ENCODE data around the gene RAB31.

Gene RAB31

DNA sequence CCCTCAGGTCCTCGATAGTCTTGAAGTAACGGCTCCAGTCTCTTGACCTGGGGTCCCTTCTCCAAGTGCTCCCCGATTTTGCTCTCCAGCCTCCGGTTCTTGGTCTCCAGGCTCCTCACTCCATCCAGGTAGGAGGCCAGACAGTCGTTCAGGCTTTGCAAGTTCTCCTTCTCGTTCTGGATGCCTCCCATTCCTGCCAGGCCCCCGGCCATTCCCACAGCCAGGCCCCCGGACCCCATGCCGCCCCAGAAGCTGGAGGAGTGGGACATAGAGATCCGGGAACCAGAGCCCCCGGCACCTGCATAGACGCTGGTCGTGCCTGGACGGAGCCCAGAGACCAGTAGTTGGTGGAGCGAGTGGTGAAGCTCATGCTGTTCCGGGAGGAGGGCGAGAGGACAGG, 29.0 kb upstream of the RAB31 start:
- no peaks in the 10 kb centered on the region for H3K36me3 ChIP-seq (ENCODE audit: control insufficient read depth in 5 of 5, insufficient read depth in 5 of 5, low read length in 5 of 5)
- peaks cover 0 to 3% (median 0%) of the 10 kb centered on the region in 5 donors for H3K9me3 ChIP-seq (ENCODE audit: control insufficient read depth in 5 of 5, low read length in 5 of 5)
- H3K27ac ChIP-seq (ENCODE audit: low read depth, low read length), result no peak overlapping the region
- H3K4me3 ChIP-seq (ENCODE audit: low read depth in 1 of 5, low read length in 5 of 5), result no peak overlapping the region
- no peaks in the 10 kb centered on the region for H3K27me3 ChIP-seq (ENCODE audit: control insufficient read depth in 5 of 5, insufficient read depth in 4 of 5, low read length in 5 of 5)
- H3K4me1 ChIP-seq (ENCODE audit: control insufficient read depth in 5 of 5, insufficient read depth in 5 of 5, low read length in 5 of 5), result peaks cover 0 to 5% (median 4%) of the 10 kb centered on the region in 5 donors
- no peak overlapping the region for H3K9ac ChIP-seq (ENCODE audit: low read length in 5 of 5)

DNA sequence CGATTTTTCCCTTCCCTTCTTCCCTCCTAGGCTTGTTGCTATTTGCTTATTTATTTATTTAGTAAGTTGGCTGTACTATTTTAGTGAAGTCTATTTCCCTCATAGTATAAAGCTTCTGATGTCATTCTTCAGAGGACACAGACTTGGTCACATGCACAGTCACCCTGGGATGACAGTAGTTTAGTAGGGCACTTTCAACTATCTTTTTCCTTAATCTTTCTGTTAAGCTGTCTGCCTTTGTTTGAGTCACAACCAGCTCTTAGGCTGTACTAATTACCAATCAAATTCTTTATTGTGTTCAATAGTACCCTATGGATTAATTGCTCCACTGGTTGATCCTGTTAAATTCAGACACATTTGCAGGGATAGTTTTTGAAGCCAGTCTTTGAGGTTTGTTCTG, 26.9 kb upstream of the RAB31 start:
- Histone ChIP-seq H3K9me3 (ENCODE audit: control insufficient read depth in 5 of 5, low read length in 5 of 5) (peaks cover 0 to 3% (median 0%) of the 10 kb centered on the region in 5 donors), H3K4me3 (ENCODE audit: low read depth in 1 of 5, low read length in 5 of 5) (no peak overlapping the region), H3K27ac (ENCODE audit: low read depth, low read length) (no peak overlapping the region), H3K9ac (ENCODE audit: low read length in 5 of 5) (no peak overlapping the region), H3K4me1 (ENCODE audit: control insufficient read depth in 5 of 5, insufficient read depth in 5 of 5, low read length in 5 of 5) (peaks cover 0 to 19% (median 18%) of the 10 kb centered on the region in 5 donors), H3K36me3 (ENCODE audit: control insufficient read depth in 5 of 5, insufficient read depth in 5 of 5, low read length in 5 of 5) (no peaks in the 10 kb centered on the region), H3K27me3 (ENCODE audit: control insufficient read depth in 5 of 5, insufficient read depth in 4 of 5, low read length in 5 of 5) (no peaks in the 10 kb centered on the region)

DNA sequence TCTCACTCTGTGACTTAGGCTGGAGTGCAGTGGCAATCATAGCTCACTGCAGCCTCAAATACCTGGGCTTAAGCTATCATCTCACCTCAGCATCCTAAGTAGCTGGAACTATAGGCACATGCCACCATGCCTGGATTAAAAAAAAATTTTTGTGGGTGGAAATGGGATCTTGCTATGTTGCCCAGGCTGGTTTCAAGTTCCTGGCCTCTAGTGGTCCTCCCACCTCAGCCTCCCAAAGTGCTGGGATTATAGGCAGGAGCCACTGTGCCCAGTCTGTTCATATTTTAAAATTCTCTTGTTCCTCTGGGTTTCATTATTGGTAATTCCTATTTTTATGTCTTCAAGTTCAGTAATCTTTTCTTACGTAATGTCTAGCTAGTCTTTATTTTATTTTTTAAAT, 25.5 kb upstream of the RAB31 start:
- Histone ChIP-seq H3K27ac (ENCODE audit: low read depth, low read length) (no peak overlapping the region), H3K4me1 (ENCODE audit: control insufficient read depth in 5 of 5, insufficient read depth in 5 of 5, low read length in 5 of 5) (peaks cover 0 to 19% (median 18%) of the 10 kb centered on the region in 5 donors), H3K9ac (ENCODE audit: low read length in 5 of 5) (no peak overlapping the region), H3K27me3 (ENCODE audit: control insufficient read depth in 5 of 5, insufficient read depth in 4 of 5, low read length in 5 of 5) (no peaks in the 10 kb centered on the region), H3K4me3 (ENCODE audit: low read depth in 1 of 5, low read length in 5 of 5) (no peak overlapping the region), H3K9me3 (ENCODE audit: control insufficient read depth in 5 of 5, low read length in 5 of 5) (no peaks in the 10 kb centered on the region), H3K36me3 (ENCODE audit: control insufficient read depth in 5 of 5, insufficient read depth in 5 of 5, low read length in 5 of 5) (no peaks in the 10 kb centered on the region)

DNA sequence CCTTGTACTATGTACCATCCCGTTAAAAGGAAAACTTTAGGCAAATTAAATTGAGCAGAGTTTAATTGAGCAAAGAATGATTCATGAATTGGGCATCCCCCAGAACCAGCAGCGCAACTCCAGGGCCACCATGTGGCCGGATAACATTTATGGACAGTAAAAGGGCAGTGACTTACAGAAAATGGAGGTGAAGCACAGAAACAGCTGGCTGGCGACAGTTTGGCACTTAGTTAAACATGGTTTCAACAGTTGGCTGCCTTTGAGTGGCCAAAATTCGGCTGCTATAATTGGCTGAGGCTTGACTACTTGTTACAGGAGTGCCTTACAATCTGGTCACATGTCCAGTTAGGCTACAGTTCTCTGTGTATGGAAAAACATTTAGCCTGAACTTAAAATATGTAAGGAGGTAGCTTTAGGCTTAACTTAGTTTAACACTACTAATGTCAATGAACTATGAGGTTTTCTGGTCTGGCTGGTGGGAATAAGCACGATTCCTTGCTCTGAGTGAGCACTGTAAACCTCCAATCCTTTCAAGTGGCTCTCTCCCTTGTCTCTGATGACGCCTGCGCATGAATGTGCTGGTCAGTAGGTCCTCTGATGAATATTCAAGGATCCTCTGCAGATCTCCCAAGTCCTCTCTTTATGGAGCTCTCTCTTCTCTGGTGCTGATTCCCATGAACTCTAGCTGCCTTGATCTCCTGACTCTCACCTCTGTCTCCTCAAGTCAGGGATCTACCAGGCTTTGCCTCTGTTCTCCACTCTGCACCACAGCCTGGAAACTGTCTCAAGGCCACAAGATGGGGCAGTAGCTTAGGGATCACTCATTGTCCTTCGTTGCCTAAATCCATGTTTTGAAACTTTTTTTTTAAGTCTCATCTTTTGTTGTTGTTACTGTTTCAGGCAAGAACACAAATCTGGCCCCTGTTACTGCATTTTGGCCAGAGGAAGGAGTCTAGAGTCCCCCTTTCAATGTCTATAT, 24.4 kb upstream of the RAB31 start:
- Histone ChIP-seq H3K4me3 (ENCODE audit: low read depth in 1 of 5, low read length in 5 of 5) (no peak overlapping the region), H3K9ac (ENCODE audit: low read length in 5 of 5) (peak overlapping the region in 1 of 5 donors; percentile 25), H3K27me3 (ENCODE audit: control insufficient read depth in 5 of 5, insufficient read depth in 4 of 5, low read length in 5 of 5) (no peaks in the 10 kb centered on the region), H3K9me3 (ENCODE audit: control insufficient read depth in 5 of 5, low read length in 5 of 5) (no peaks in the 10 kb centered on the region), H3K4me1 (ENCODE audit: control insufficient read depth in 5 of 5, insufficient read depth in 5 of 5, low read length in 5 of 5) (peaks cover 0 to 19% (median 18%) of the 10 kb centered on the region in 5 donors), H3K27ac (ENCODE audit: low read depth, low read length) (peak overlapping the region; percentile 19), H3K36me3 (ENCODE audit: control insufficient read depth in 5 of 5, insufficient read depth in 5 of 5, low read length in 5 of 5) (no peaks in the 10 kb centered on the region)

DNA sequence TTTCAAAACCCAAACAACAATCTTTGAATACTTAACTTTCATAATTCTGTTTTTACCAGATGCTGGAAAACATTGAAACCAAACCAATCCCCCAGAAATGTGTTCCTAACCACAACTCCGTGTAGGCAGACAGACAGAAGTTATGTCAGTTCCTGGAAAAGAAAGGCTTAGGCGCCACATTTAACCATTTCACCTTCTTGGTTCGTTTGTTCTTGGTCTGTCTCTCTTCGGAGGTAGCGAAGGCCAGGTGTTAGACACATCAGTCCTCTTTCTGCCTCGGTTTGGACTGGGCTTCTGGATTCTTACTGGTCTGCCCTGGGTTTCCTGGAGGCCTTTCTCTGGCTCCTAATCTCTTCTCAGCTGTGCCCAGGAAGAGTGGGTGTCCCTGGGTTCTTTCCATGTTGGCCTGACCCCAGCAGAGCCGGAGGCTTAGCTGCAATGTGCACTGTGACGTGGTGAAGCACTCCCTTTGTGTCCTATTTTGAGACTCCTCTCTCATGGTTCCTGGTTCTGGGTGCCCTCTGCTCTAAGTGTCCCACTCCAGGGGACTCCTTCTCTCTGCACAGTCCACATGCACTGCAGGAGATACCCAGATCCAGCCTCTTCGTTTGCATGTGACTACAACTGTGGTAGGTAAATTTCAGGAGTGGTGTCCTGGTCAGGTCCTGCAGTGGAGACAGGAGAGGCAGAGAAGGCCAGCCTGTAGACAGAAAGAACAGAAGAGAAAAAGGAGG, 23.1 kb upstream of the RAB31 start:
- no peaks in the 10 kb centered on the region for H3K9me3 ChIP-seq (ENCODE audit: control insufficient read depth in 5 of 5, low read length in 5 of 5)
- peak overlapping the region in 2 of 5 donors; percentile 12 to 33 for H3K4me3 ChIP-seq (ENCODE audit: low read depth in 1 of 5, low read length in 5 of 5)

DNA sequence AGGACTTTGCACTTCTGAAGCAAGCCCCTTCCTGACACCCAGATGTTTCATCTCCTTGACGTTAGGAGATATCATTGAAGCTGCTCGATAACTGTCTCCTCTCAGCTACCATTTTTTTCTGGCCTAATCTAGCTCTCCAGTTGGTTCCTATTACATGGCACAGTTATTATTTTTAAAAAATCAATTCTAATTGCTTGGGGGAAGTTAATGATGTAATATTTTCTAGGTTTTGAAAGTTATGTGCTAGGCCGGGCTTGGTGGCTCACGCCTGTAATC, 22.5 kb upstream of the RAB31 start:
- H3K4me1 ChIP-seq (ENCODE audit: control insufficient read depth in 5 of 5, insufficient read depth in 5 of 5, low read length in 5 of 5), result peaks cover 0 to 19% (median 18%) of the 10 kb centered on the region in 5 donors
- H3K9ac ChIP-seq (ENCODE audit: low read length in 5 of 5), result peak overlapping the region in 1 of 5 donors; percentile 43
- no peaks in the 10 kb centered on the region for H3K36me3 ChIP-seq (ENCODE audit: control insufficient read depth in 5 of 5, insufficient read depth in 5 of 5, low read length in 5 of 5)
- H3K4me3 ChIP-seq (ENCODE audit: low read depth in 1 of 5, low read length in 5 of 5), result no peak overlapping the region
- H3K27me3 ChIP-seq (ENCODE audit: control insufficient read depth in 5 of 5, insufficient read depth in 4 of 5, low read length in 5 of 5), result no peaks in the 10 kb centered on the region
- no peaks in the 10 kb centered on the region for H3K9me3 ChIP-seq (ENCODE audit: control insufficient read depth in 5 of 5, low read length in 5 of 5)
- peak overlapping the region; percentile 19 for H3K27ac ChIP-seq (ENCODE audit: low read depth, low read length)

More for the DNA sequence above, 23.1 kb upstream of the RAB31 start:
- peak overlapping the region; percentile 19 for H3K27ac ChIP-seq (ENCODE audit: low read depth, low read length)
- peaks cover 0 to 19% (median 18%) of the 10 kb centered on the region in 5 donors for H3K4me1 ChIP-seq (ENCODE audit: control insufficient read depth in 5 of 5, insufficient read depth in 5 of 5, low read length in 5 of 5)
- no peaks in the 10 kb centered on the region for H3K36me3 ChIP-seq (ENCODE audit: control insufficient read depth in 5 of 5, insufficient read depth in 5 of 5, low read length in 5 of 5)
- H3K9ac ChIP-seq (ENCODE audit: low read length in 5 of 5), result peak overlapping the region in 2 of 5 donors; percentile 25 to 43
- no peaks in the 10 kb centered on the region for H3K27me3 ChIP-seq (ENCODE audit: control insufficient read depth in 5 of 5, insufficient read depth in 4 of 5, low read length in 5 of 5)

DNA sequence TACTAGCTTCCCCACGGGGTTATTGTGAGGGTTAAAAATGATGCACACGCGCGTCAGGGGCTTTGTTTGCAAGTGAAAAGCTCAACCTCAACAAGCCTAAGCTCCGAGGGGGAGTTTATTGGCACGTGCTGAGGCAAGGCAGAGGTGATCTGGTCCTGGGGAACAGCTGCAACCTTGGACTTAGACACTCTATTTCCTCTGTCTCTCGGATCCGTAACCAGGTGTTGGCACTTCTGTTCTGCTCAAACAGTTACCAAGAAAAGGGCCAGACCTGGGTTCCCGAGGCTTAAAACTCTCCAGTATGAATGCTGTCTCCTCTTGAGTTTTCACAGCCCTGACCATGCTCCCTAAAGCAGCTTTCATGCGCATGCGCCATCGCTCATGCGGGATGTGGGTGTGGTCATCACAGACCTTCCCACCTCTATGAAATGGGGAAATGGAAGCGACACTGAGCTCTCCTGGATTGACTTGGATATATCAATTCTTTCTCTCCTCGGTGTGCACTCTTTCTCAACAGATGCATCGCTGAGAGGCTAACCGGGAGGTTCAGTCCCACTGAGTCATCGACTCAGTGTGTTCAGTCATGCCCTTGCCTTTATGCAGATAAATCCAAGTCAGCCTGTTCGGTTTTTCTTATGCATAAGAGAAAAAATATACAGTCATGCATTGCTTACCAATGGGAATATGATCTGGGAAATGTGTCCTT, 19.9 kb upstream of the RAB31 start:
- H3K9me3 ChIP-seq (ENCODE audit: control insufficient read depth in 5 of 5, low read length in 5 of 5), result no peaks in the 10 kb centered on the region
- H3K4me3 ChIP-seq (ENCODE audit: low read depth in 1 of 5, low read length in 5 of 5), result no peak overlapping the region
- H3K27ac ChIP-seq (ENCODE audit: low read depth, low read length), result no peak overlapping the region
- no peak overlapping the region for H3K9ac ChIP-seq (ENCODE audit: low read length in 5 of 5)
- no peaks in the 10 kb centered on the region for H3K36me3 ChIP-seq (ENCODE audit: control insufficient read depth in 5 of 5, insufficient read depth in 5 of 5, low read length in 5 of 5)
- H3K27me3 ChIP-seq (ENCODE audit: control insufficient read depth in 5 of 5, insufficient read depth in 4 of 5, low read length in 5 of 5), result no peaks in the 10 kb centered on the region
- H3K4me1 ChIP-seq (ENCODE audit: control insufficient read depth in 5 of 5, insufficient read depth in 5 of 5, low read length in 5 of 5), result peaks cover 0 to 19% (median 18%) of the 10 kb centered on the region in 5 donors

DNA sequence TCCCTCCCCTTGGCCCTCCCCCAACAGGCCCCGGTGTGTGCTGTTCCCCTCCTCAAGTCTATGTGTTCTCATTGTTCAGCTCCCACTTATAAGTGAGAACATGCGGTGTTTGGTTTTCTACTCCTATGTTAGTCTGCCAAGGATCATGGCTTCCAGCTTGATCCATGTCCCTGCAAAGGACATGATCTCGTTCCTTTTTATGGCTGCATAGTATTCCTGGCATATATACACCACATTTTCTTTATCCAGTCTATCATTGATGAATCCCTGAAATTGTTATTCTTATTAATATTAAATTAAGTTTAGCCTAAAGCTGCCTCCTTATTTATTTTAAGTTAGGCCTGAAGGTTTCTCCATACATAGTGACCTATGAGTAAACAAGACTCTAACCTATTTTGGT, 18.8 kb upstream of the RAB31 start:
- H3K4me1 ChIP-seq (ENCODE audit: control insufficient read depth in 5 of 5, insufficient read depth in 5 of 5, low read length in 5 of 5), result peaks cover 0 to 14% (median 12%) of the 10 kb centered on the region in 5 donors

DNA sequence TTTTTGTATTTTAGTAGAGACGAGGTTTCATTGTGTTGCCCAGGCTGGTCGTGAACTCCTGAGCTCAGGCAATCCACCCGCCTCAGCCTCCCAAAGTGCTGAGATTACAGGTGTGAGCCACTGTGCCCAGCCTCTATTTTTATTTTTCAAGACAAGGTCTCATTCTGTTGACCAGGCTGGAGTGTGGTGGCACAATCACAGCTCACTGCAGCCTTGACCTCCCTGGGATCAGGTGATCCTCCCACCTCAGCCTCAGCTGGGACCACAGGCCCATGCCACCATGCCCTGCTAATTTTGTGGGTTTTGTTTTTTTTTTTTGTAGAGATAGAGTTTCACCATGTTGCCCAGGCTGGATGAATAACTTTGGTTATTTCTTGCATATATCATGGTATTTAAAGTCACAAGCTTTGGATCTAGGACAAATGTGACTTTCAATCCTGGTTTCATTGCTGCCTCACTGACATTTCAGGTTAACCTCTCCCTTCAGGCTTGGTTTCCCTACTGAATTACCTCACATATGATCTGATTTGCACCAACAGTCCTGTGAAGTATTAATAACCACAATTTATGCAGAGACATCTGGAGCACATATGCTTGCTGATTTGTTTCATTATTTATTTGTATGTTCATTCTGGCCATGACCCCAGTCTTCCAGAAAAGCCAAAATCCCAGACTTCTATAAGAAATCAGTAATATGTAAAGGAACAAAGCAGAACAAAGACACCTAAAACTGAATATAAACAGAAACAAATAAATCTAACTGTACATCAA, 17.5 kb upstream of the RAB31 start:
- Histone ChIP-seq H3K9ac (ENCODE audit: low read length in 5 of 5) (no peak overlapping the region), H3K4me1 (ENCODE audit: control insufficient read depth in 5 of 5, insufficient read depth in 5 of 5, low read length in 5 of 5) (peaks cover 0 to under 1% (median under 1%) of the 10 kb centered on the region in 5 donors), H3K36me3 (ENCODE audit: control insufficient read depth in 5 of 5, insufficient read depth in 5 of 5, low read length in 5 of 5) (no peaks in the 10 kb centered on the region), H3K27ac (ENCODE audit: low read depth, low read length) (no peak overlapping the region), H3K4me3 (ENCODE audit: low read depth in 1 of 5, low read length in 5 of 5) (no peak overlapping the region), H3K27me3 (ENCODE audit: control insufficient read depth in 5 of 5, insufficient read depth in 4 of 5, low read length in 5 of 5) (no peaks in the 10 kb centered on the region), H3K9me3 (ENCODE audit: control insufficient read depth in 5 of 5, low read length in 5 of 5) (no peaks in the 10 kb centered on the region)

More for the DNA sequence above, 18.8 kb upstream of the RAB31 start:
- H3K4me3 ChIP-seq (ENCODE audit: low read depth in 1 of 5, low read length in 5 of 5), result no peak overlapping the region
- H3K9ac ChIP-seq (ENCODE audit: low read length in 5 of 5), result no peak overlapping the region
- no peaks in the 10 kb centered on the region for H3K9me3 ChIP-seq (ENCODE audit: control insufficient read depth in 5 of 5, low read length in 5 of 5)
- H3K27ac ChIP-seq (ENCODE audit: low read depth, low read length), result no peak overlapping the region
- no peaks in the 10 kb centered on the region for H3K27me3 ChIP-seq (ENCODE audit: control insufficient read depth in 5 of 5, insufficient read depth in 4 of 5, low read length in 5 of 5)
- no peaks in the 10 kb centered on the region for H3K36me3 ChIP-seq (ENCODE audit: control insufficient read depth in 5 of 5, insufficient read depth in 5 of 5, low read length in 5 of 5)

Measured in subcutaneous abdominal adipose tissue (tissue), 5 donors.